ENCODE measurements around the gene PSEN1.

PSEN1 gene

DNA sequence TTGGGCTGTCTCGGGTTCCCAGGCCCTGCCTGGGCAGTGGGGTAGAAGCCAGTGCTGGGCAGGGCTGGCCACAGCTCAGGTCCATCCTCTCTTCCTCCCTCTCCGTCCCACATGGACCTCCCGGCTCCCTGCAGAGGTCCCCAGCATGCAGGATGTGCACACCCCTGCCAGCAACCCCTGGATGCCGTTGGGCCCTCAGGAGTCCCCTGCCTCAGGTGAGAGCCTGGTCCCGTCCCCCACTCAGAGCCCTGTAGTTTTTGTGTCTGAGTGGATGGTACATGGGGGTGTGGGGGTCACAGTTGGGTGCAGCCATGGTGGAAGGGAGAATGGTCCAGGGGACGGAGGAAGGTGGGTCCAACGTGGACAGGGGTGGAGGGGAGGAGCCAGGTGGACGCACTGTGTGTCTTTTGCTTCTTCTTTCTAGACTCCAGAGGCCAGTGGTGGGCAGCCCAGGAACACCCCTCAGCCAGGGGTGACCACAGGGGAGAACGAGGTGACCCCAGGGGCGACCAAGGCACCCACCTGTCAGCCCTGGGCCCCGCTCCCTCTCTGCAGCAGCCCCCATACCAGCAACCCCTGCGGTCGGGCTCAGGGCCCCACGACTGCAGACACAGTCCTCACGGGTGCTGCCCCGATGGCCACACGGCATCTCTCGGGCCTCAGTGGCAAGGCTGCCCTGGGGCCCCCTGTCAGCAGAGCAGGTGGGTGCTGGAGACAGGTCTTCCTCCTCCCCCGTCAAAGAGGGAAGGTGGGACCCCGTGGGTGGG, 122.7 kb downstream of the PSEN1 start:
- DNase-seq, result no peak

DNA sequence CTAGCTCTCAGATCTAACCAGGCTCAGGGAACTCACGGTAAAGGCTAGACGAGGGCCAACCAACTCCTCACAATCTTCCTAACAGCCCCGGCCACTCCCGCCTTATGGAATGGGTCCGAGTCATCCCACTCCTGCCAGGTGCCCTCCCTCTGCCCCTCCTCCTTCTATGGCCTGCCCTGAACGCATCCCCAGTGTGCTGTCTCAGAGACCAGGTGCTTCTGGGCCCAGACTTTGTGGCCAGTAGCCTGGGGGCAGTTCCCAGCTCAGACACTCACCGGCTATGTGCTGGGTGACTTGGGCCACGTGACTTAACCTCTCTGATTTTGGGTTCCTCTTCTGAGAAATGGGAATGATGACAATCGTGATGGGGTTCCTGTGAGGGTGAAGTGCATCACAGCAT, 123.5 kb downstream of the PSEN1 start:
- no peak for DNase-seq

DNA sequence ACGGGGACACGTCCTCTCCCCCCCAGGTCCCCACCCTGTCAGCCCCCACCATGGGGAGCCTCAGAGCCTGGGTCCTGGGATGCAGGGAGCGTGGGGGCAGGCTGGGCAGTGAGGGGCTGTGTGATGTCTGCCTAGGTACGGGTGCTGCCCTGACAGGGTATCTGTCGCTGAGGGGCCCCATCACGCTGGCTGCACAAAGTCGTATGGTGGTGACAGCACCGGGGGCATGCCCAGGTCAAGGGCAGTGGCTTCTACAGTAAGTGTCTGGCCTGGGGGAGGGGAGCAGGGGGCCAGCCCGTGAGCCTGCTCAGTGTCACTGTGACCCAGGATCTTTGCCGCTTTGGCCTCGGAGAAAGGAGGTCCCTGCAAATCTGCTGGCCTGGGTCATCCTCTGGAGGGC, 124.3 kb downstream of the PSEN1 start:
- no peak for DNase-seq

DNA sequence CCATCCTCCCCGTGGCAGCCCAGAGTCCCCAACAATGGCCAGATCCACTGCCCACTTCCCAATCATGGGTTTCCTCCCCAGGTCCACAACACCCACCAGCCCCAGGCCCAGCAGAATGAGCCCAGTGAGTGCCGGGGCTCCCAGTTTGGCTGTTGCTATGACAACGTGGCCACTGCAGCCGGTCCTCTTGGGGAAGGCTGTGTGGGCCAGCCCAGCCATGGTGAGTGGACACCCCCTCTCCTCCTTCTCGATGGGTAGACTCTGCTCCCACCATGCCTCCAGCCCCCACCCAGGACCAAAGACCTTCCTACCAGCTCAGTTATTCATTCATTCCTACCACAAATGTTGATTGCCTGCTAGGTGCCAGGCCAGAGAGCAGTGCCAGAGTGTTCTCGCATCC, 124.8 kb downstream of the PSEN1 start:
- DNase-seq, result no peak

DNA sequence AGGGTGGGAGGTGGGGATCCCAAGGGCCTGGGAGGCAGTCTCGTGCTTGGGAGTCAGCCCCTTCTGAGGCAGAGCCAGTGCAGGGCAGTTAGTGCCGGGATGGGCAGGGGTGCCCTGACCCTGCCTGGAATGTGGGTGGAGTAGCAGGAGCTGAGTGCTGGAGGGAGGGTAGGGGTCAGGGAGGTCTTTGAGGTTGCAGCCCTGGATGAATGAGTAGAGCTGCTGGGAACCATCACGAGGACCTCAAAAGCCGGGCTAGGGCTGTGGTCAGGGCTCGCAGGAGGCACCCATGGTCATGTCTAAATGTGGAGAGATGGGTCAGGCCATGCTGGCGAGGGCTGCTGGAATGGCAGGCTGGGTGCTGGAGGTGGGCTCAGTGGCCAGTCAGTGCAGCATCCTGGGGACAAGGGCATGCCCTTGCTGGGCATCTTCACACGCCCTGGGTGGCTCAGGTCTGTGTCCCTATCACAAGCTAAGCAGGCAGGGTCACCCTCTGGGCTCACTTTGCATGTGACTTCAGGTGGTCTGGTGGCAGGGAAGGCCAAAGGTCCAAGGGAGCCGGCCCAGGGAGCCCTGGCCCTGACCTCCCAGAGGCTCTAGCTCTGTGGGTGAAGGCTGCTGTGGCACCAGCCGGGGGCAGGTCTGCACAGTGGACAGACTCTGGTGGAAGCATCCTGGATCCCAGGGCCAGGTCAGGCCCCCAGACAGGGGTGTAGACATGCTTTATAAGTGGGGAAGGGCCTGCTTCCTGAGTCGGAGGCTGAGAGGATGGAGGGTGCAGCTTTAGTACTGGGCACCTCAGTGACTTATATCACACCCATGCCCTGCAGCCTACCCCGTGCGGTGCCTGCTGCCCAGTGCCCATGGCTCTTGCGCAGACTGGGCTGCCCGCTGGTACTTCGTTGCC, 125.5 kb downstream of the PSEN1 start:
- no peak for DNase-seq

DNA sequence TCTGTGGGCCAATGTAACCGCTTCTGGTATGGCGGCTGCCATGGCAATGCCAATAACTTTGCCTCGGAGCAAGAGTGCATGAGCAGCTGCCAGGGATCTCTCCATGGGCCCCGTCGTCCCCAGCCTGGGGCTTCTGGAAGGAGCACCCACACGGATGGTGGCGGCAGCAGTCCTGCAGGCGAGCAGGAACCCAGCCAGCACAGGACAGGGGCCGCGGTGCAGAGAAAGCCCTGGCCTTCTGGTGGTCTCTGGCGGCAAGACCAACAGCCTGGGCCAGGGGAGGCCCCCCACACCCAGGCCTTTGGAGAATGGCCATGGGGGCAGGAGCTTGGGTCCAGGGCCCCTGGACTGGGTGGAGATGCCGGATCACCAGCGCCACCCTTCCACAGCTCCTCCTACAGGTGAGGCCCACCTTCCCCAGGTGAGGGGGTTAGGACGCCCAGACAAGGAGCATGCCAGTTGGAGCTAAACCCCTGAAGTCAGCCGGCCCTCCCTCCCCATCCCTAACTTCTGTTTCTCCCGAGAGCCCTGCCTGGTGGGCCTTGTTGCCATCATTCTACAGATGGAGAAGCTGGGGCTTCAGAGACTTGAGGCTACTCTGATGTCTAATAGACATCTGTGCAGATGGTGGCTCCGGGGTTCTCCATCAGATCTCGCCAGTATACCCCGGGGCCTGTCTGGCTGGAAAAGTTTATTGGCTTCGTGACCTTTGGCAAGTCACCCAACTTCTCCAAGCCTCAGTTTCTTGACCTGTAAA, 126.3 kb downstream of the PSEN1 start:
- DNase-seq, result no peak

DNA sequence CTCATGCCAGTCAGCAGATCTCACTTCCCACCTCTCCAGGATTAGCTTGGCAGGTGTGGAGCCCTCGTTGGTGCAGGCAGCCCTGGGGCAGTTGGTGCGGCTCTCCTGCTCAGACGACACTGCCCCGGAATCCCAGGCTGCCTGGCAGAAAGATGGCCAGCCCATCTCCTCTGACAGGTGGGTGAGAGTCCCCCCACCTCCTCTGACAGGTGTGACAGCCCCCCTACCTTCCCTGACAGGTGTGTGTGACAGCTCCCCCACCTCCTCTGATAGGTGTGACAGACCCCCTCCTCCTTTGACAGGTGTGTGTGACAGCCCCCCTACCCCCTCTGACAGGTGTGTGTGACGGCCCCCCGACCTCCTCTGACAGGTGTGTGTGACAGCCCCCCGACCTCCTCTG, 127.3 kb downstream of the PSEN1 start:
- DNase-seq, result no peak

DNA sequence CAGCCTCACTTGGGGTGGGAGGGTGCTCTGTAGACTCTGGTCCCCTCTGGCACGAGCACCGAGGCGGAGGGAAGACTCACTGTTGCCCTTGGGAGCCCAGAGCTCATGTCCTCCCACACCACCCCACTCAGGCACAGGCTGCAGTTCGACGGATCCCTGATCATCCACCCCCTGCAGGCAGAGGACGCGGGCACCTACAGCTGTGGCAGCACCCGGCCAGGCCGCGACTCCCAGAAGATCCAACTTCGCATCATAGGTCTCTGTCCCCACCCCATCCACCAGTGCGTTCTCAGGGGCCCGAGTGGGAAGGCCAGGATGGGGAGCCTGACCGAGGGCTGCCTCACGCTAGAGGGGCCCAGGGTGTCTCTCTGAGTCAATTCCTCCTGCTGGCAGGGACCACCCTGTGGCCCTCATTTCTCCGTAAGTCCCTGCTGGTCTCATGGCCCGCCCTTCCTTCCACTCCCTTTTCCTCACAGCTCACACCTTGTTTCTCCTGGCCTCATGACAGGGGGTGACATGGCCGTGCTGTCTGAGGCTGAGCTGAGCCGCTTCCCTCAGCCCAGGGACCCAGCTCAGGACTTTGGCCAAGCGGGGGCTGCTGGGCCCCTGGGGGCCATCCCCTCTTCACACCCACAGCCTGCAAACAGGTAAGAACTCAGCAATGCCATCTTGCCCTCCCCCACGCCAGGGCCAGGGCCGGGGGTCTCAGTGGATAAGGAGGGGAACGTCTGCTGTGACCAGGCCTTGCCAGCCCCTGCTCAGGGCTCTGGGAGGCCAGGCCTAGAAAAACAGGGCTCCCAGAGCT, 128.0 kb downstream of the PSEN1 start:
- DNase-seq, result no peak

DNA sequence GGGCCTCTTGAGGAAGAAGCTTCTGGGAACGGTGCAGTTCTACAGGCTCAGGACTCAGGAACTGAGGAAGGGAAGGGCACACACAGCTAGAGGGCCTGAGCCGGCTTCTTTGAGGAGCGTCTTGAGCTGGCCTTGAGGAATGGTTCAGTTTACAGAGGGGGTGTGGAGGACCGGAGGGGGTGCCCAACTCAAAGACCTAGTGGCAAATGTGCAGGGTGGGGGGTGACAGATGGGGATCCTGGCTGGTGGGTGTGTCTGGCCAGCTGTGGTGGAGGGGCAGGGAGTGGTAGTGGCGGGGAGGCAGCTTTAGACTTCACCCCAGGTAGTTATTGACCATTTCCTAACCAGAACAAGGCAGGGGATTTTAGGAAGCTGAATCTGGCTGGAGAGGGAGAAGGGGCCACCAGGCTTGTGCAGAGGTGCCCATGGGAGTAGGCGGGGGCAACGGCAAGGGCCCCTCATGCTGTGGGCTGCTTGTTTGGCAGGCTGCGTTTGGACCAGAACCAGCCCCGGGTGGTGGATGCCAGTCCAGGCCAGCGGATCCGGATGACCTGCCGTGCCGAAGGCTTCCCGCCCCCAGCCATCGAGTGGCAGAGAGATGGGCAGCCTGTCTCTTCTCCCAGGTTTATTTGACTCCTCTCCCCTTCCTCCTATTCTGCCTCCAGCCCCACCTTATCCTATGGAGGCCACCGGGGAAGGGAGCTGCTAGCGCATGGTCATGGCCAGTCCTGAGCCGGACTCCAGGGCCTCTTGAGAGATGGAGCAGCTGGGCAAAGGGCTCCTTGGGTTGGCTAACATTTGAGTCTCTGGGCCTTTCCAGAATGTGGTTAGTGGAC, 128.8 kb downstream of the PSEN1 start:
- no peak for DNase-seq

DNA sequence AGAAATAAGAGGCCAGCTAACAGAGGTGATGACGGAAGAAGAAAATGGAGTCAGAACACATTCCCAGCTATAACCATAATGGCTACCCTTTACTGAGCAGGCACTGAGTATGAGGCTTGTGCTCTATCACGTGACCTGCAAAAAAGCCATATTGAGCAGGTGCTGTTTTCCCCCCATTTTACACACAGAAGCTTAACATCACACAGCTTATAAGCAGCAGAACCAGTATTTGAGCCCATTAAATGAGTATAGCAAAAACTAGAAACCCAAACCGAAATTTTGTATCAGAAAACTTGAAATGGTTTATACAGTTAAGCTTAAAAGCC, 129.4 kb downstream of the PSEN1 start:
- DNase-seq, result no peak

DNA sequence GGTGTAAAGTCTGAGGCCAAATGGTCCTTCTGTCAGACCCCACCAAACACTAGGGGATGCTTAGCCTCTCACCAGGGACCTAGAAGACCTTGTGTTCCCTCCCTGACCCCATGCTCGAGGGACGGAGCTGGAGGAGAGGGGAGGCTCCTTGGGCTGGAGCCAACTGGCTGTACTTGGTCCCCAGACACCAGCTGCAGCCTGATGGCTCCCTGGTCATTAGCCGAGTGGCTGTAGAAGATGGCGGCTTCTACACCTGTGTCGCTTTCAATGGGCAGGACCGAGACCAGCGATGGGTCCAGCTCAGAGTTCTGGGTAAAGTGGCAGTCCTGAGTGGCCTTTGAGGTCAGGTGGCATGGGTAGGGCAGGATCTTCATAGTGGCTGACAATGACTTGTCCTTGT, 130.0 kb downstream of the PSEN1 start:
- DNase-seq, result no peak

DNA sequence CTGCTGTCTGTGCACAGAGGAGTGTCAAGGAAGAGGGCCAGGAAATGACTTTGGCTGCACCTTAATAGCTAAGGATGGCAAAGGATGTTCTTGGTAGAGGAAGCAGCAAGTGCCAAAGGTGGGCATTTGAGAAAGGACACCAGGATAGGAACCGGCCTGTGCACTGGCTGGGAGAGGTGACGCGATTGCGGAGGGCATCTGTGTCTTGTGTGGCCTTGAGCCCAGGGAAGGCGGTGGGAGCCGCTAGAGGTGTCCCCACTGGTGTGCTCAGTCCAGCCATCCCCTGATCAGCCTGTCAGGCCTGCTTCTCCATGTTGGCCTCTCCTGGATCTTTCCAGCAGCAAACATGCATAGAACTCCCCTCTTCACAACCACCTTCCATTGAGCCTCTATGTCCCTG, 131.2 kb downstream of the PSEN1 start:
- no peak for DNase-seq

DNA sequence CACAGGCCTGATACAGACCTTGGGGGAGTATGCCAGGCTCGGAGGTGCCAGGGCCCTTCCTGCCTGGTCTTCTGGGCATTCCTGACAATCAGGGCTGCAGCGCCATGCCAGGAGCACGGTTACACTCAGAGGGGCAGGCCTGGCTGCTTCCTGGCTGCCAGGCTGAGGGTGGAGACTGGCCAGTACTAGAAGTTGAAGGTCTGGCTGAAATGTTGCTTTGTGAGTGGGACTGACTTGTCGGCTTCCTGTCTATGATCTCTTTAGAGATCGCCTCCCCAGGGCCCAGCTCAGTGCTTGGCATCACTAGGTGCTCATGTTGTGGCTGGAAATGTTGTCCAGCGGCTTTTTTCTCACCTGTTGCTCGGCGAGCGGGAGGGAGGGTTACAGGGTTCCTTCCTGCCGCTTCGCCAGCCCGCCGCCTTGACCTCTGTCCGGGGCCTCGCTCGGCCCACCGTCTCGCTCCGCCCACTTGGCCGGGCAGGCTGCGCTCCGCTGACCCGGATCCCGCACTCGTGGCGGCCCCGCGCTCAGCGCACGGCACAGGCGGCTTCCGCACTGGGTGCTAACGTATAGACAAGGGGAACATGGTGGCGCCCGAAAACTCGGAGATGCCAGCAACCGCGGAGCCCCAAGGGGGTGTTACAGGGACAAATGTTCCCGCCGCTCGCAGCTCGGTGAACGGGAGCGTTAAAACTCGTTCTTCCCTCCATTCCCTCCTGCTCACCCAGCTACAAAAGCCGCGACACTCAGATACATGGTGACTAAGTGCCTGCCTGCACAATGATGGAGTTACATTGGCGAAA, 133.6 kb downstream of the PSEN1 start:
- no peak for DNase-seq

DNA sequence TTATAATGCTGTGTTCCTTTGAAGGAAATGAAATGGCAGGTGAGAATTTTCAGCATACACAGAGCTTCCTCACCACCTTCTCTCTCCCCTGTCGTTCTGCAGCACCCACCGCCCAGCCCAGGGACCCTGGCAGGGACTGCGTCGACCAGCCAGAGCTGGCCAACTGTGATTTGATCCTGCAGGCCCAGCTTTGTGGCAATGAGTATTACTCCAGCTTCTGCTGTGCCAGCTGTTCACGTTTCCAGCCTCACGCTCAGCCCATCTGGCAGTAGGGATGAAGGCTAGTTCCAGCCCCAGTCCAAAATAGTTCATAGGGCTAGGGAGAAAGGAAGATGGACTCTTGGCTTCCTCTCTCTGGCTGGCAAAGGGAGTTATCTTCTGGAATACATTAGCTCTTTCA, 136.1 kb downstream of the PSEN1 start:
- no peak for DNase-seq
